ENCODE measurements around the gene ZIK1.

GRCh38 chr19:57620673-57621348 lies 36.9 kb downstream of the ZIK1 start:
- TF ChIP-seq NFIC (IDR thresholded peaks at IDR 0.05) (no peak), TAF1 (IDR thresholded peaks at IDR 0.05; ENCODE audit: low read depth) (no peak)
